K562 (cell line): ENCODE results near the gene LRPAP1. TPM values are rescaled to one million over a fixed set of nuclear protein-coding genes. Genes with fewer than 3 reads are reported as not detected.
"Not testable (repeated sequence)": the region's sequence is repeated elsewhere in the genome, so short reads cannot be mapped to it uniquely, and the experiment has no call there.

ENCODE experiments used
- ATAC-seq: fragments of 200-7000 bp; cut with Tn5 transposase; 3 replicates; pipeline ENCODE4 v1.9.1; 2020; ENCODE audit warnings: moderate library complexity
- BruUV-seq: library from RNA; stranded (reverse); fragments of 400-500 nt; replicated peaks from 2 replicates; lab custom pipeline; 2021; lab: Mats Ljungman, UMichigan
- CTCF ChIA-PET: fragments of 300-600 bp; formaldehyde crosslinking; extraction: SDS; loops from one replicate; lab custom pipeline; 2021; ENCODE audit warnings: low intra/inter-chr PET ratio; lab: Yijun Ruan, JAX
- POLR2A ChIA-PET: fragments of 300-600, 350-650 bp; sonication (Branson Sonifier 250); formaldehyde crosslinking; extraction: SDS; loops from one replicate; lab custom pipeline; 2021; ENCODE audit warnings: antibody characterized with exemption, inconsistent platforms; lab: Yijun Ruan, JAX
- DNase-seq, 4 experiments: peaks; one replicate each; pipeline versions ENCODE4 v3.0.0 to v3.0.0-alpha.2; 2011 to 2018; ENCODE audit warnings: low spot score in 3 of 4, mixed read lengths in 3 of 4; ENCODE audit errors: extremely low read depth in 1 of 4
- FAIRE-seq: peaks from 2 replicates; lab custom pipeline; 2011; peaks lifted over from hg19 to GRCh38; lab: Jason Lieb, UNC
- H2AFZ ChIP-seq: 2 replicates; pipeline ENCODE4 v1.6.0; 2011; ENCODE audit warnings: low read depth, low read length, control low read depth, inconsistent platforms
- H3K27ac ChIP-seq: fragments of 200-600 bp; 3 replicates; pipeline ENCODE4 v1.8.0; 2011; ENCODE audit warnings: low read depth, mild to moderate bottlenecking, control low read depth, inconsistent platforms, low read length, moderate library complexity, mixed read lengths; ENCODE audit errors: extremely low read depth
- H3K27me3 ChIP-seq, 2 experiments: fragments of 300-600 bp in 1 of 2; 2 replicates in 1 of 2; 3 replicates in 1 of 2; pipeline versions ENCODE4 v1.6.0 to v1.8.0; 2011; ENCODE audit warnings: inconsistent platforms in 2 of 2, low read length in 2 of 2, mild to moderate bottlenecking in 1 of 2, mixed read lengths in 1 of 2, moderate library complexity in 1 of 2; ENCODE audit not compliant: control insufficient read depth in 2 of 2, insufficient read depth in 2 of 2
- H3K36me3 ChIP-seq: fragments of 300-600 bp; 3 replicates; pipeline ENCODE4 v1.8.0; 2011; ENCODE audit warnings: mild to moderate bottlenecking, low read length, inconsistent platforms; ENCODE audit not compliant: control insufficient read depth, insufficient read depth
- H3K4me1 ChIP-seq, 2 experiments: fragments of 200-600 bp in 1 of 2; replicated peaks in 1 of 2; 2 replicates in 1 of 2; 3 replicates in 1 of 2; pipeline versions ENCODE4 v1.5.1 to v1.8.0; 2011; ENCODE audit warnings: inconsistent platforms in 2 of 2, low read length in 2 of 2, mild to moderate bottlenecking in 1 of 2, mixed read lengths in 1 of 2, moderate library complexity in 1 of 2; ENCODE audit not compliant: control insufficient read depth in 2 of 2, insufficient read depth in 2 of 2
- H3K4me2 ChIP-seq: 2 replicates; pipeline ENCODE4 v1.6.1; 2011; ENCODE audit warnings: low read length, control low read depth, inconsistent platforms, mixed read lengths; ENCODE audit not compliant: insufficient read depth
- H3K4me3 ChIP-seq: fragments of 200-600 bp; sonication (generic), shearing (Covaris generic); 2 replicates; pipeline ENCODE4 v1.5.1; 2016; ENCODE audit warnings: control low read depth, inconsistent platforms
- H3K79me2 ChIP-seq: fragments of 200-600 bp; 3 replicates; pipeline ENCODE4 v1.8.0; 2011; ENCODE audit warnings: low read length, inconsistent platforms; ENCODE audit not compliant: control insufficient read depth, insufficient read depth
- H3K9ac ChIP-seq, 2 experiments: 2 replicates each; pipeline versions ENCODE4 v1.6.0 to v1.6.1; 2011; ENCODE audit warnings: low read depth in 2 of 2, low read length in 2 of 2, control low read depth in 1 of 2, inconsistent platforms in 1 of 2, mild to moderate bottlenecking in 1 of 2, mixed read lengths in 1 of 2; ENCODE audit not compliant: insufficient read depth in 1 of 2
- H3K9me1 ChIP-seq: one replicate; pipeline ENCODE4 v1.6.0; 2011; ENCODE audit warnings: inconsistent platforms, mild to moderate bottlenecking, low read length, moderate library complexity; ENCODE audit not compliant: control insufficient read depth, insufficient read depth
- H3K9me3 ChIP-seq: replicated peaks from 2 replicates; pipeline ENCODE4 v1.5.1; 2011; ENCODE audit warnings: low read depth, low read length, inconsistent platforms; ENCODE audit not compliant: control insufficient read depth, insufficient read depth
- H4K20me1 ChIP-seq: replicated peaks from 2 replicates; pipeline ENCODE4 v1.6.1; 2011; ENCODE audit warnings: low read length, inconsistent platforms, mixed read lengths; ENCODE audit not compliant: control insufficient read depth, insufficient read depth
- WGBS: fragments of 100-300 bp; shearing (Covaris generic); methylation state at CpG from one replicate; pipeline ENCODE4 v1.1.6; 2016; ENCODE audit warnings: low coverage, mixed read lengths; ENCODE audit not compliant: insufficient coverage; ENCODE audit errors: missing lambda C conversion rate; 5-methylcytosine and 5-hydroxymethylcytosine counted together
- in situ Hi-C: fragments of 300-500 bp; cut with MboI; formaldehyde crosslinking; loops from 4 replicates; pipeline ENCODE4 v1.15.0; 2018; ENCODE audit warnings: inconsistent platforms, mixed read lengths
- intact Hi-C: fragments of 100-400 bp; cut with micrococcal nuclease; formaldehyde crosslinking; loops from 2 replicates; pipeline ENCODE4 v1.14.2; 2022
- polyA plus RNA-seq, 8 experiments: library from polyadenylated mRNA; depleted of rRNA in 4 of 8; stranded (reverse) in 5 of 8; unstranded in 3 of 8; fragments of >200 nt; fragmentation: Nextera tagmentation in 2 of 8; fragmentation: Illumina TruSeq in 1 of 8; extraction: Ambion mirVana in 2 of 8; extraction: Trizol in 1 of 8; gene quantifications; 2 replicates each; pipeline versions ENCODE4 v1.2.1 to v1.2.3, GENCODE V29; 2011 to 2014; ENCODE audit warnings: inconsistent platforms in 1 of 8, missing spikeins in 1 of 8
- total RNA-seq, 7 experiments: library from RNA; depleted of rRNA in 6 of 7; stranded (reverse); fragments of >200 nt in 6 of 7; fragmentation: Illumina TruSeq in 2 of 7; extraction: Trizol in 2 of 7; gene quantifications; 2 replicates each; pipeline versions ENCODE4 v1.2.1 to v1.2.3, GENCODE V29; 2011 to 2021; ENCODE audit warnings: low replicate concordance in 1 of 7

Gene LRPAP1
- total and polyA plus RNA-seq, 9 of the 15 experiments (the other 6 are each of a cell fraction or from before 2014, with no cell fraction given): 1.1 to 75.5 (median 41.8) TPM

GRCh38 chr4:3569611-3570010, 37.4 kb upstream of the LRPAP1 start:
- POLR2A ChIA-PET, BruUV-seq, H3K9me3 ChIP-seq, in situ Hi-C loops, H3K36me3 ChIP-seq, FAIRE-seq, H3K27ac ChIP-seq, ATAC-seq, H3K4me3 ChIP-seq, H2AFZ ChIP-seq, H3K4me1 ChIP-seq, DNase-seq, intact Hi-C loops, H3K9me1 ChIP-seq, H3K79me2 ChIP-seq, CTCF ChIA-PET, H4K20me1 ChIP-seq, H3K9ac ChIP-seq, H3K4me2 ChIP-seq: not testable (repeated sequence)
- WGBS: 10% methylated on average over 4 of the region's 15 CpGs
- H3K27me3 ChIP-seq: peaks cover 2 to 27% of the 10 kb centered on the region in 2 experiments; a peak in 4 of 5 replicates

- H3K79me2 ChIP-seq: not testable (repeated sequence)
Measured at GRCh38 chr4:3566701-3567100, 34.5 kb upstream of the LRPAP1 start.

More at GRCh38 chr4:3566701-3567100, 34.5 kb upstream of the LRPAP1 start:
- 7% methylated on average over 3 of the region's 14 CpGs for WGBS
- FAIRE-seq, H3K9me1 ChIP-seq, H3K4me3 ChIP-seq, H3K9ac ChIP-seq, H3K4me2 ChIP-seq, H2AFZ ChIP-seq, in situ Hi-C loops, H3K4me1 ChIP-seq, intact Hi-C loops, CTCF ChIA-PET, H3K27me3 ChIP-seq, H3K36me3 ChIP-seq, BruUV-seq, DNase-seq, H3K27ac ChIP-seq, POLR2A ChIA-PET, H4K20me1 ChIP-seq, ATAC-seq, H3K9me3 ChIP-seq: not testable (repeated sequence)
